HepG2 (cell line): ENCODE measurements around the gene DDAH1. TPM values are rescaled to one million over a fixed set of nuclear protein-coding genes. Genes with fewer than 3 reads are reported as not detected.

Source experiments
- ATRX ChIP-seq: sonication (generic); formaldehyde crosslinking; IDR thresholded peaks from 2 replicates; pipeline ENCODE4 v1.4.0; 2020; ENCODE audit warnings: missing genetic modification reagents, borderline replicate concordance
- CTCF ChIP-seq: sonication (generic); formaldehyde crosslinking; IDR thresholded peaks from 2 replicates; pipeline ENCODE4 v1.5.0; 2020; ENCODE audit warnings: mild to moderate bottlenecking, missing genetic modification reagents, moderate library complexity
- KDM2A ChIP-seq: sonication (generic); formaldehyde crosslinking; IDR thresholded peaks from 2 replicates; pipeline ENCODE4 v1.4.0; 2020; ENCODE audit warnings: low read depth, missing genetic modification reagents, borderline replicate concordance
- KMT2A ChIP-seq: sonication (generic); formaldehyde crosslinking; IDR thresholded peaks from 2 replicates; pipeline ENCODE4 v1.4.0; 2020; ENCODE audit warnings: missing genetic modification reagents
- KMT2B ChIP-seq: IDR thresholded peaks from 2 replicates; pipeline ENCODE4 v1.6.1; 2016; ENCODE audit warnings: missing genetic modification reagents, missing compliant biosample characterization
- LBX2 ChIP-seq: sonication (generic); formaldehyde crosslinking; IDR thresholded peaks from 2 replicates; pipeline ENCODE4 v1.5.0; 2020; ENCODE audit warnings: missing genetic modification reagents, mild to moderate bottlenecking, borderline replicate concordance
- MAFG ChIP-seq: sonication (generic); formaldehyde crosslinking; IDR thresholded peaks from 2 replicates; pipeline ENCODE4 v1.5.1; 2020; ENCODE audit warnings: mild to moderate bottlenecking, missing genetic modification reagents
- RERE ChIP-seq: IDR thresholded peaks from 2 replicates; pipeline ENCODE4 v1.6.1; 2016; ENCODE audit warnings: low read depth, missing genetic modification reagents, missing compliant biosample characterization
- ZFP91 ChIP-seq: sonication (generic); formaldehyde crosslinking; IDR thresholded peaks from 2 replicates; pipeline ENCODE4 v1.9.0; 2022; ENCODE audit warnings: missing genetic modification reagents, mild to moderate bottlenecking, borderline replicate concordance
- ZNF138 ChIP-seq: sonication (generic); formaldehyde crosslinking; IDR thresholded peaks from 2 replicates; pipeline ENCODE4 v1.5.0; 2020; ENCODE audit warnings: mild to moderate bottlenecking, low read depth, missing genetic modification reagents
- ZNF414 ChIP-seq: sonication (generic); formaldehyde crosslinking; IDR thresholded peaks from 2 replicates; pipeline ENCODE4 v1.5.0; 2020; ENCODE audit warnings: missing genetic modification reagents
- ZNF772 ChIP-seq: sonication (generic); formaldehyde crosslinking; IDR thresholded peaks from 2 replicates; pipeline ENCODE4 v1.5.0; 2020; ENCODE audit warnings: mild to moderate bottlenecking, missing genetic modification reagents
- polyA plus RNA-seq, 8 experiments: library from polyadenylated mRNA; depleted of rRNA in 3 of 8; stranded (reverse) in 7 of 8; unstranded in 1 of 8; fragments of >200 nt; fragmentation: Illumina TruSeq in 4 of 8; extraction: Trizol in 4 of 8; gene quantifications; 2 replicates each; pipeline versions ENCODE4 v1.2.1 to v1.2.3, GENCODE V29; 2011 to 2016; ENCODE audit warnings: low read depth in 4 of 8, missing spikeins in 1 of 8, mixed read lengths in 1 of 8; ENCODE audit not compliant: insufficient read depth in 1 of 8
- total RNA-seq, 5 experiments: library from RNA; depleted of rRNA; stranded (reverse); fragments of >200 nt; fragmentation: Illumina TruSeq; extraction: Trizol; gene quantifications; 2 replicates each; pipeline ENCODE4 v1.2.3, GENCODE V29; 2016; ENCODE audit warnings: low read depth in 1 of 5

Gene DDAH1
- total and polyA plus RNA-seq, 2 of the 13 experiments (the other 11 are each of a cell fraction or from before 2014, with no cell fraction given): 39.7 to 64.4 TPM

GRCh38 chr1:85463731-85464496, 1.0 kb downstream of the DDAH1 start (continued):
- 0 out of 2 replicates have a peak, but pooled peaks have one; percentile 25 for TF ChIP-seq KMT2A (CRISPR knock-in tag)
- TF ChIP-seq MAFG: no peak
- 0 out of 2 replicates have a peak, but pooled peaks have one; percentile 34 for TF ChIP-seq ZFP91
- no peak for TF ChIP-seq ZNF772
- peak; percentile 32 for TF ChIP-seq CTCF
- TF ChIP-seq ZNF414: 0 out of 2 replicates have a peak, but pooled peaks have one; percentile 6
- TF ChIP-seq RERE: no peak
- 0 out of 2 replicates have a peak, but pooled peaks have one; percentile 15 for TF ChIP-seq LBX2
- 0 out of 2 replicates have a peak, but pooled peaks have one; percentile 1 for TF ChIP-seq ZNF138 (CRISPR knock-in tag)
- TF ChIP-seq KMT2B (CRISPR knock-in tag): peak; percentile 13; the same call in 1 of the 2 replicates
- peak; percentile 42; the same call in 1 of the 2 replicates for TF ChIP-seq KDM2A
- no peak for TF ChIP-seq ATRX
